ENCODE results near the gene KCNJ16. TPM values are rescaled to one million over a fixed set of nuclear protein-coding genes. Genes with fewer than 3 reads are reported as not detected.

Gene KCNJ16
- total RNA-seq, 2 experiments from 2014 or later: not detected

GRCh38 chr17:70119983-70120382 is 45.0 kb downstream of the KCNJ16 start:
- peaks cover 4% of the 10 kb centered on the region for H3K9me3 Mint-ChIP-seq (ENCODE audit: insufficient read depth)
- no peak overlapping the region for H3K27ac Mint-ChIP-seq
- ATAC-seq (no peak), DNase-seq (no peak)
- H3K4me1 Mint-ChIP-seq (ENCODE audit: low read depth): no peaks in the 10 kb centered on the region
- POLR2A ChIA-PET: no interaction called here
- H3K4me3 Mint-ChIP-seq: no peak overlapping the region
- H3K36me3 Mint-ChIP-seq (ENCODE audit: low read depth): no peaks in the 10 kb centered on the region
- no peaks in the 10 kb centered on the region for H3K27me3 Mint-ChIP-seq (ENCODE audit: low read depth)
- CTCF ChIA-PET: no interaction called here

GRCh38 chr17:70120425-70120824 is 45.4 kb downstream of the KCNJ16 start:
- CTCF ChIA-PET: no interaction called here
- Mint-ChIP-seq H3K27ac (no peak overlapping the region), H3K27me3 (ENCODE audit: low read depth) (no peaks in the 10 kb centered on the region), H3K36me3 (ENCODE audit: low read depth) (no peaks in the 10 kb centered on the region), H3K4me3 (no peak overlapping the region), H3K4me1 (ENCODE audit: low read depth) (no peaks in the 10 kb centered on the region), H3K9me3 (ENCODE audit: insufficient read depth) (peaks cover 4% of the 10 kb centered on the region)
- POLR2A ChIA-PET: no interaction called here
- no peak for ATAC-seq
- no peak for DNase-seq

- H3K4me1 Mint-ChIP-seq (ENCODE audit: low read depth): no peaks in the 10 kb centered on the region
- CTCF ChIA-PET: no interaction called here
- no peaks in the 10 kb centered on the region for H3K36me3 Mint-ChIP-seq (ENCODE audit: low read depth)
- DNase-seq (no peak), ATAC-seq (no peak)
- POLR2A ChIA-PET: no interaction called here
- H3K4me3 Mint-ChIP-seq: no peak overlapping the region
- peaks cover 4% of the 10 kb centered on the region for H3K9me3 Mint-ChIP-seq (ENCODE audit: insufficient read depth)
- no peak overlapping the region for H3K27ac Mint-ChIP-seq
- no peaks in the 10 kb centered on the region for H3K27me3 Mint-ChIP-seq (ENCODE audit: low read depth)
Measured at GRCh38 chr17:70121126-70121525, 46.1 kb downstream of the KCNJ16 start.

- no peaks in the 10 kb centered on the region for H3K27me3 Mint-ChIP-seq (ENCODE audit: low read depth)
- POLR2A ChIA-PET: no interaction called here
- ATAC-seq: no peak
- H3K9me3 Mint-ChIP-seq (ENCODE audit: insufficient read depth): peaks cover 4% of the 10 kb centered on the region
- CTCF ChIA-PET: no interaction called here
- no peak overlapping the region for H3K27ac Mint-ChIP-seq
- H3K36me3 Mint-ChIP-seq (ENCODE audit: low read depth): no peaks in the 10 kb centered on the region
- no peak for DNase-seq
- no peak overlapping the region for H3K4me3 Mint-ChIP-seq
- H3K4me1 Mint-ChIP-seq (ENCODE audit: low read depth): no peaks in the 10 kb centered on the region
Measured at GRCh38 chr17:70123193-70123592, 48.2 kb downstream of the KCNJ16 start.

GRCh38 chr17:70124723-70125122 is 49.7 kb downstream of the KCNJ16 start:
- Mint-ChIP-seq H3K36me3 (ENCODE audit: low read depth) (no peaks in the 10 kb centered on the region), H3K4me3 (no peak overlapping the region), H3K27me3 (ENCODE audit: low read depth) (no peaks in the 10 kb centered on the region), H3K27ac (no peak overlapping the region), H3K4me1 (ENCODE audit: low read depth) (no peaks in the 10 kb centered on the region), H3K9me3 (ENCODE audit: insufficient read depth) (no peaks in the 10 kb centered on the region)
- ATAC-seq: no peak
- POLR2A ChIA-PET: no interaction called here
- CTCF ChIA-PET: no interaction called here
- DNase-seq: no peak

GRCh38 chr17:70127221-70127873 is 52.3 kb downstream of the KCNJ16 start:
- ChIA-PET CTCF (no interaction called here), POLR2A (no interaction called here)
- H3K27ac Mint-ChIP-seq: no peak overlapping the region
- H3K9me3 Mint-ChIP-seq (ENCODE audit: insufficient read depth): no peaks in the 10 kb centered on the region
- H3K36me3 Mint-ChIP-seq (ENCODE audit: low read depth): no peaks in the 10 kb centered on the region
- DNase-seq: no peak
- H3K27me3 Mint-ChIP-seq (ENCODE audit: low read depth): no peaks in the 10 kb centered on the region
- H3K4me1 Mint-ChIP-seq (ENCODE audit: low read depth): no peaks in the 10 kb centered on the region
- no peak overlapping the region for H3K4me3 Mint-ChIP-seq
- ATAC-seq: no peak

GRCh38 chr17:70128727-70129238 is 53.8 kb downstream of the KCNJ16 start:
- no peaks in the 10 kb centered on the region for H3K36me3 Mint-ChIP-seq (ENCODE audit: low read depth)
- DNase-seq (no peak), ATAC-seq (no peak)
- no peaks in the 10 kb centered on the region for H3K4me1 Mint-ChIP-seq (ENCODE audit: low read depth)
- ChIA-PET POLR2A (no interaction called here), CTCF (no interaction called here)
- no peak overlapping the region for H3K4me3 Mint-ChIP-seq
- no peaks in the 10 kb centered on the region for H3K9me3 Mint-ChIP-seq (ENCODE audit: insufficient read depth)
- no peak overlapping the region for H3K27ac Mint-ChIP-seq
- no peaks in the 10 kb centered on the region for H3K27me3 Mint-ChIP-seq (ENCODE audit: low read depth)

GRCh38 chr17:70130289-70130688 is 55.3 kb downstream of the KCNJ16 start:
- ATAC-seq: no peak
- DNase-seq: no peak
- ChIA-PET CTCF (no interaction called here), POLR2A (no interaction called here)
- Mint-ChIP-seq H3K27ac (no peak overlapping the region), H3K4me3 (no peak overlapping the region), H3K27me3 (ENCODE audit: low read depth) (no peaks in the 10 kb centered on the region), H3K9me3 (ENCODE audit: insufficient read depth) (no peaks in the 10 kb centered on the region), H3K4me1 (ENCODE audit: low read depth) (no peaks in the 10 kb centered on the region), H3K36me3 (ENCODE audit: low read depth) (no peaks in the 10 kb centered on the region)

- POLR2A ChIA-PET: no interaction called here
- H3K4me1 Mint-ChIP-seq (ENCODE audit: low read depth): peaks cover 3% of the 10 kb centered on the region
- CTCF ChIA-PET: no interaction called here
- no peak overlapping the region for H3K4me3 Mint-ChIP-seq
- no peaks in the 10 kb centered on the region for H3K9me3 Mint-ChIP-seq (ENCODE audit: insufficient read depth)
- ATAC-seq (no peak), DNase-seq (no peak)
- no peaks in the 10 kb centered on the region for H3K36me3 Mint-ChIP-seq (ENCODE audit: low read depth)
- H3K27ac Mint-ChIP-seq: no peak overlapping the region
- no peaks in the 10 kb centered on the region for H3K27me3 Mint-ChIP-seq (ENCODE audit: low read depth)
Measured at GRCh38 chr17:70132505-70132904, 57.5 kb downstream of the KCNJ16 start.

GRCh38 chr17:70134042-70134441 is 59.0 kb downstream of the KCNJ16 start:
- POLR2A ChIA-PET: no interaction called here

GRCh38 chr17:70134777-70135176 is 59.8 kb downstream of the KCNJ16 start:
- Mint-ChIP-seq H3K36me3 (ENCODE audit: low read depth) (no peaks in the 10 kb centered on the region), H3K27ac (no peak overlapping the region), H3K4me3 (no peak overlapping the region), H3K4me1 (ENCODE audit: low read depth) (peaks cover 4% of the 10 kb centered on the region), H3K9me3 (ENCODE audit: insufficient read depth) (no peaks in the 10 kb centered on the region), H3K27me3 (ENCODE audit: low read depth) (no peaks in the 10 kb centered on the region)
- DNase-seq (no peak), ATAC-seq (no peak)
- CTCF ChIA-PET: no interaction called here
- POLR2A ChIA-PET: no interaction called here

More at GRCh38 chr17:70134042-70134441, 59.0 kb downstream of the KCNJ16 start:
- no peaks in the 10 kb centered on the region for H3K27me3 Mint-ChIP-seq (ENCODE audit: low read depth)
- H3K36me3 Mint-ChIP-seq (ENCODE audit: low read depth): no peaks in the 10 kb centered on the region
- no peak for ATAC-seq
- H3K4me3 Mint-ChIP-seq: no peak overlapping the region
- peaks cover 4% of the 10 kb centered on the region for H3K4me1 Mint-ChIP-seq (ENCODE audit: low read depth)
- H3K9me3 Mint-ChIP-seq (ENCODE audit: insufficient read depth): no peaks in the 10 kb centered on the region
- no peak overlapping the region for H3K27ac Mint-ChIP-seq
- CTCF ChIA-PET: no interaction called here
- no peak for DNase-seq

- ATAC-seq (no peak), DNase-seq (no peak)
- no peaks in the 10 kb centered on the region for H3K9me3 Mint-ChIP-seq (ENCODE audit: insufficient read depth)
- no peak overlapping the region for H3K4me3 Mint-ChIP-seq
- peaks cover 4% of the 10 kb centered on the region for H3K4me1 Mint-ChIP-seq (ENCODE audit: low read depth)
- ChIA-PET POLR2A (no interaction called here), CTCF (no interaction called here)
- H3K27ac Mint-ChIP-seq: no peak overlapping the region
- no peaks in the 10 kb centered on the region for H3K27me3 Mint-ChIP-seq (ENCODE audit: low read depth)
- no peaks in the 10 kb centered on the region for H3K36me3 Mint-ChIP-seq (ENCODE audit: low read depth)
Measured at GRCh38 chr17:70136131-70136530, 61.1 kb downstream of the KCNJ16 start.
